SK-N-SH (cell line): ENCODE data around the gene USP34. TPM values are rescaled to one million over a fixed set of nuclear protein-coding genes. Genes with fewer than 3 reads are reported as not detected.

Source experiments
- CTCF ChIA-PET: fragments of 300-600, 350-600 bp; formaldehyde crosslinking; extraction: SDS; loops from one replicate; lab custom pipeline; 2021; lab: Yijun Ruan, JAX
- POLR2A ChIA-PET: fragments of 350-600 bp; sonication (Branson Sonifier 250); formaldehyde crosslinking; extraction: SDS; loops from one replicate; lab custom pipeline; 2020; ENCODE audit warnings: antibody characterized with exemption, inconsistent platforms; lab: Yijun Ruan, JAX
- DNase-seq: peaks from one replicate; pipeline ENCODE4 v3.0.0; 2012
- H2AFZ ChIP-seq: fragments of 200-600 bp; sonication (generic); 2 replicates; pipeline ENCODE4 v1.8.1; 2016; ENCODE audit warnings: antibody characterized with exemption, mild to moderate bottlenecking, low read depth
- H3F3A ChIP-seq: fragments of 200-600 bp; sonication (generic); replicated peaks from 2 replicates; pipeline ENCODE3; 2016; ENCODE audit warnings: antibody characterized with exemption, mild to moderate bottlenecking; ENCODE audit not compliant: insufficient read depth
- H3K27ac ChIP-seq, 2 experiments: fragments of 200-500 bp in 1 of 2; fragments of 200-600 bp in 1 of 2; sonication (Bioruptor generic) in 1 of 2; sonication (generic), shearing (Covaris generic) in 1 of 2; 2 replicates each; pipeline versions ENCODE4 v1.5.1 to v1.6.1; 2014 to 2016; ENCODE audit warnings: low read depth in 2 of 2, inconsistent platforms in 1 of 2, low read length in 1 of 2, mild to moderate bottlenecking in 1 of 2, mixed read lengths in 1 of 2
- H3K27me3 ChIP-seq: fragments of 200-600 bp; sonication (generic), shearing (Covaris generic); 2 replicates; pipeline ENCODE4 v1.6.1; 2016; ENCODE audit warnings: mixed run types; ENCODE audit not compliant: insufficient read depth
- H3K36me3 ChIP-seq, 2 experiments: fragments of 200-500 bp in 1 of 2; fragments of 200-600 bp in 1 of 2; sonication (Bioruptor generic) in 1 of 2; sonication (generic) in 1 of 2; replicated peaks in 1 of 2; 2 replicates each; pipeline versions ENCODE3 to v1.5.1; 2014 to 2016; ENCODE audit warnings: low read length in 1 of 2, mild to moderate bottlenecking in 1 of 2; ENCODE audit not compliant: insufficient read depth in 2 of 2, control insufficient read depth in 1 of 2
- H3K4me1 ChIP-seq, 2 experiments: fragments of 200-500 bp in 1 of 2; fragments of 200-600 bp in 1 of 2; sonication (Bioruptor generic) in 1 of 2; sonication (generic), shearing (Covaris generic) in 1 of 2; 2 replicates each; pipeline versions ENCODE4 v1.5.1 to v1.6.1; 2014 to 2016; ENCODE audit warnings: low read depth in 1 of 2, low read length in 1 of 2, mixed run types in 1 of 2; ENCODE audit not compliant: insufficient read depth in 2 of 2, control insufficient read depth in 1 of 2
- H3K4me2 ChIP-seq: fragments of 200-600 bp; sonication (generic), shearing (Covaris generic); 2 replicates; pipeline ENCODE4 v1.6.1; 2017; ENCODE audit warnings: mixed run types
- H3K4me3 ChIP-seq, 2 experiments: fragments of 200-500 bp in 1 of 2; fragments of 200-600 bp in 1 of 2; sonication (Bioruptor generic) in 1 of 2; sonication (generic), shearing (Covaris generic) in 1 of 2; 2 replicates each; pipeline versions ENCODE4 v1.5.1 to v1.8.1; 2014 to 2016; ENCODE audit warnings: low read depth in 2 of 2, inconsistent platforms in 1 of 2, low read length in 1 of 2, mild to moderate bottlenecking in 1 of 2, mixed read lengths in 1 of 2, moderate library complexity in 1 of 2
- H3K79me2 ChIP-seq: fragments of 200-600 bp; sonication (generic); 2 replicates; pipeline ENCODE4 v1.8.1; 2017; ENCODE audit warnings: mild to moderate bottlenecking; ENCODE audit not compliant: insufficient read depth
- H3K9ac ChIP-seq: fragments of 200-600 bp; sonication (generic); 2 replicates; pipeline ENCODE4 v1.6.1; 2017; ENCODE audit warnings: mixed run types
- H3K9me2 ChIP-seq: fragments of 200-600 bp; sonication (generic); 2 replicates; pipeline ENCODE4 v1.6.1; 2017; ENCODE audit warnings: mixed run types
- H3K9me3 ChIP-seq: fragments of 200-600 bp; sonication (generic); 2 replicates; pipeline ENCODE4 v1.6.1; 2017; ENCODE audit warnings: mixed run types, mild to moderate bottlenecking, moderate library complexity
- H4K20me1 ChIP-seq: fragments of 200-600 bp; sonication (generic); 2 replicates; pipeline ENCODE4 v1.6.1; 2017; ENCODE audit warnings: mild to moderate bottlenecking, mixed run types; ENCODE audit not compliant: insufficient read depth
- CTCF ChIP-seq: fragments of 200-600 bp; sonication (generic); IDR thresholded peaks from 2 replicates; pipeline ENCODE4 v1.6.1; 2017; ENCODE audit warnings: antibody characterized with exemption, mild to moderate bottlenecking, moderate library complexity
- ELF1 ChIP-seq: IDR thresholded peaks from 2 replicates; pipeline ENCODE4 v1.4.0; 2012
- EZH2phosphoT487 ChIP-seq: fragments of 200-600 bp; sonication (generic); IDR thresholded peaks from 2 replicates; pipeline ENCODE4 v1.6.1; 2017; ENCODE audit warnings: low read depth, mixed run types, mild to moderate bottlenecking, antibody characterized with exemption, moderate library complexity, borderline replicate concordance
- FOSL2 ChIP-seq: IDR thresholded peaks from 2 replicates; pipeline ENCODE4 v1.4.0; 2012; ENCODE audit warnings: low read depth, mild to moderate bottlenecking, moderate library complexity, borderline replicate concordance
- FOXM1 ChIP-seq: IDR thresholded peaks from 2 replicates; pipeline ENCODE4 v1.4.0; 2012; ENCODE audit warnings: low read depth, mild to moderate bottlenecking
- GATA2 ChIP-seq: sonication (generic); formaldehyde crosslinking; IDR thresholded peaks from 2 replicates; pipeline ENCODE4 v1.5.0; 2020; ENCODE audit warnings: mild to moderate bottlenecking, missing genetic modification reagents
- MEF2A ChIP-seq: IDR thresholded peaks from 2 replicates; pipeline ENCODE4 v1.4.0; 2012; ENCODE audit warnings: low read depth, borderline replicate concordance
- NFIC ChIP-seq: IDR thresholded peaks from 2 replicates; pipeline ENCODE4 v1.4.0; 2012; ENCODE audit warnings: borderline replicate concordance
- NRF1 ChIP-seq: IDR thresholded peaks from 2 replicates; pipeline ENCODE4 v1.6.1; 2012; ENCODE audit warnings: low read depth, mild to moderate bottlenecking, low read length
- POLR2AphosphoS5 ChIP-seq: IDR thresholded peaks from 2 replicates; pipeline ENCODE4 v1.6.1; 2012; ENCODE audit warnings: low read depth, low read length
- RCOR1 ChIP-seq: fragments of 150-350 bp; IDR thresholded peaks from 2 replicates; pipeline ENCODE4 v1.6.1; 2017; ENCODE audit warnings: antibody characterized with exemption, low read length
- REST ChIP-seq: IDR thresholded peaks from 2 replicates; pipeline ENCODE4 v1.6.1; 2012; ENCODE audit warnings: mild to moderate bottlenecking, low read depth, low read length, moderate library complexity
- RFX5 ChIP-seq: IDR thresholded peaks from 2 replicates; pipeline ENCODE4 v1.6.1; 2012; ENCODE audit warnings: mild to moderate bottlenecking, improper control_type of control experiment, low read length
- SIN3A ChIP-seq: IDR thresholded peaks from 2 replicates; pipeline ENCODE4 v1.6.1; 2012; ENCODE audit warnings: low read depth, mild to moderate bottlenecking, low read length, moderate library complexity, borderline replicate concordance
- SMC3 ChIP-seq: IDR thresholded peaks from 2 replicates; pipeline ENCODE4 v1.6.1; 2012; ENCODE audit warnings: low read depth, low read length, improper control_type of control experiment
- TAF1 ChIP-seq: IDR thresholded peaks from 2 replicates; pipeline ENCODE4 v1.6.1; 2012; ENCODE audit warnings: low read depth, mild to moderate bottlenecking, low read length, moderate library complexity, borderline replicate concordance
- TEAD4 ChIP-seq: IDR thresholded peaks from 2 replicates; pipeline ENCODE4 v1.4.0; 2012; ENCODE audit warnings: mild to moderate bottlenecking, borderline replicate concordance; ENCODE audit not compliant: insufficient read depth
- YY1 ChIP-seq: IDR thresholded peaks from 2 replicates; pipeline ENCODE4 v1.4.0; 2012; ENCODE audit warnings: low read depth, mild to moderate bottlenecking
- whole genome bisulfite sequencing: methylation state at CpG from one replicate; pipeline ENCODE4 v1.1.6; 2017; ENCODE audit warnings: low lambda C conversion rate; 5-methylcytosine and 5-hydroxymethylcytosine counted together
- polyA plus RNA-seq, 3 experiments: library from polyadenylated mRNA; depleted of rRNA; stranded (reverse); fragments of >200 nt; gene quantifications; 2 replicates each; pipeline ENCODE4 v1.2.3, GENCODE V29; 2012
- TF ChIP-seq, protein P1 (sequence below): IDR thresholded peaks from 2 replicates; pipeline ENCODE4 v1.4.0; 2012; ENCODE audit warnings: low read depth, borderline replicate concordance

The USP34 gene
- polyA plus RNA-seq, 1 of the 3 experiments (the other 2 are of a cell fraction) = 31.4 TPM

GRCh38 chr2:61433606-61434005 lies 37.3 kb downstream of the USP34 start:
- Histone ChIP-seq H3K9me2 (no peaks in the 10 kb centered on the region), H3K27ac (no peak overlapping the region), H3K36me3 (peaks cover 0 to 15% of the 10 kb centered on the region in 2 experiments), H4K20me1 (peaks cover 94% of the 10 kb centered on the region), H2AFZ (no peak overlapping the region), H3K9ac (no peak overlapping the region), H3K9me3 (peaks cover 11% of the 10 kb centered on the region; the same call in 1 of the 2 replicates), H3F3A (peaks cover 21% of the 10 kb centered on the region), H3K27me3 (no peaks in the 10 kb centered on the region), H3K4me2 (no peak overlapping the region), H3K4me3 (no peak overlapping the region), H3K79me2 (peaks cover 100% of the 10 kb centered on the region), H3K4me1 (no peaks in the 10 kb centered on the region; a peak in 1 of 4 replicates)
- TF ChIP-seq RCOR1 = no peak
- no peak for TF ChIP-seq TEAD4
- TF ChIP-seq, protein P1, sequence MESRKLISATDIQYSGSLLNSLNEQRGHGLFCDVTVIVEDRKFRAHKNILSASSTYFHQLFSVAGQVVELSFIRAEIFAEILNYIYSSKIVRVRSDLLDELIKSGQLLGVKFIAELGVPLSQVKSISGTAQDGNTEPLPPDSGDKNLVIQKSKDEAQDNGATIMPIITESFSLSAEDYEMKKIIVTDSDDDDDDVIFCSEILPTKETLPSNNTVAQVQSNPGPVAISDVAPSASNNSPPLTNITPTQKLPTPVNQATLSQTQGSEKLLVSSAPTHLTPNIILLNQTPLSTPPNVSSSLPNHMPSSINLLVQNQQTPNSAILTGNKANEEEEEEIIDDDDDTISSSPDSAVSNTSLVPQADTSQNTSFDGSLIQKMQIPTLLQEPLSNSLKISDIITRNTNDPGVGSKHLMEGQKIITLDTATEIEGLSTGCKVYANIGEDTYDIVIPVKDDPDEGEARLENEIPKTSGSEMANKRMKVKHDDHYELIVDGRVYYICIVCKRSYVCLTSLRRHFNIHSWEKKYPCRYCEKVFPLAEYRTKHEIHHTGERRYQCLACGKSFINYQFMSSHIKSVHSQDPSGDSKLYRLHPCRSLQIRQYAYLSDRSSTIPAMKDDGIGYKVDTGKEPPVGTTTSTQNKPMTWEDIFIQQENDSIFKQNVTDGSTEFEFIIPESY = no peak
- no peak for TF ChIP-seq GATA2
- TF ChIP-seq FOSL2 = no peak
- TF ChIP-seq RFX5 = no peak
- no peak for TF ChIP-seq SMC3
- no peak for TF ChIP-seq EZH2phosphoT487
- no peak for TF ChIP-seq REST
- no peak for TF ChIP-seq NFIC
- no peak for TF ChIP-seq ELF1
- TF ChIP-seq FOXM1 = no peak
- no peak for TF ChIP-seq MEF2A
- no peak for TF ChIP-seq YY1
- no peak for TF ChIP-seq SIN3A
- TF ChIP-seq CTCF = no peak
- no peak for TF ChIP-seq TAF1
- TF ChIP-seq POLR2AphosphoS5 = no peak
- no peak for TF ChIP-seq NRF1
- ChIA-PET CTCF (interaction anchor here (0.5 kb wide), 1 partner anchor 21 kb away, joined by 3 read pairs; no protein-coding TSS in a partner anchor), POLR2A (no interaction called here)
- WGBS = 100% methylated on average over 1 of the region's 1 CpG
- no peak for DNase-seq
